GM10266 (cell line): ENCODE data around the gene ALX4.

ENCODE experiments used
- DNase-seq: peaks from one replicate; pipeline ENCODE4 v3.0.0; 2012; ENCODE audit errors: extremely low spot score
- CTCF ChIP-seq: IDR thresholded peaks from 2 replicates; pipeline ENCODE4 v1.5.1; 2012; ENCODE audit warnings: mild to moderate bottlenecking, low read depth; ENCODE audit not compliant: control insufficient read depth, insufficient read depth; ENCODE audit errors: missing control alignments

ALX4 gene

GRCh38 chr11:44309478-44310205, at the start of gene ALX4:
TSS of gene ALX4 (minus strand) at chr11:44310139. CDS start at chr11:44310062, 77 bp downstream.
- DNase-seq = no peak
- TF ChIP-seq CTCF = no peak

- no peak for TF ChIP-seq CTCF
- no peak for DNase-seq
Measured at GRCh38 chr11:44359162-44359561, 49.2 kb upstream of the ALX4 start.

- TF ChIP-seq CTCF = no peak
- no peak for DNase-seq
Measured at GRCh38 chr11:44358713-44359112, 48.8 kb upstream of the ALX4 start.

GRCh38 chr11:44357711-44358110, 47.8 kb upstream of the ALX4 start:
- TF ChIP-seq CTCF = no peak
- DNase-seq = no peak

- no peak for TF ChIP-seq CTCF
Measured at GRCh38 chr11:44356351-44356750, 46.4 kb upstream of the ALX4 start.

GRCh38 chr11:44351898-44352498, 42.1 kb upstream of the ALX4 start:
- TF ChIP-seq CTCF = no peak
- DNase-seq = no peak

More at GRCh38 chr11:44356351-44356750, 46.4 kb upstream of the ALX4 start:
- no peak for DNase-seq

GRCh38 chr11:44351006-44351660, 41.2 kb upstream of the ALX4 start:
- no peak for DNase-seq
- TF ChIP-seq CTCF = no peak
